ENCODE measurements around the gene L3MBTL3. TPM values are rescaled to one million over a fixed set of nuclear protein-coding genes. Genes with fewer than 3 reads are reported as not detected.

The L3MBTL3 gene
- total RNA-seq, 1 donor from 2014 or later = 4.3 TPM

DNA sequence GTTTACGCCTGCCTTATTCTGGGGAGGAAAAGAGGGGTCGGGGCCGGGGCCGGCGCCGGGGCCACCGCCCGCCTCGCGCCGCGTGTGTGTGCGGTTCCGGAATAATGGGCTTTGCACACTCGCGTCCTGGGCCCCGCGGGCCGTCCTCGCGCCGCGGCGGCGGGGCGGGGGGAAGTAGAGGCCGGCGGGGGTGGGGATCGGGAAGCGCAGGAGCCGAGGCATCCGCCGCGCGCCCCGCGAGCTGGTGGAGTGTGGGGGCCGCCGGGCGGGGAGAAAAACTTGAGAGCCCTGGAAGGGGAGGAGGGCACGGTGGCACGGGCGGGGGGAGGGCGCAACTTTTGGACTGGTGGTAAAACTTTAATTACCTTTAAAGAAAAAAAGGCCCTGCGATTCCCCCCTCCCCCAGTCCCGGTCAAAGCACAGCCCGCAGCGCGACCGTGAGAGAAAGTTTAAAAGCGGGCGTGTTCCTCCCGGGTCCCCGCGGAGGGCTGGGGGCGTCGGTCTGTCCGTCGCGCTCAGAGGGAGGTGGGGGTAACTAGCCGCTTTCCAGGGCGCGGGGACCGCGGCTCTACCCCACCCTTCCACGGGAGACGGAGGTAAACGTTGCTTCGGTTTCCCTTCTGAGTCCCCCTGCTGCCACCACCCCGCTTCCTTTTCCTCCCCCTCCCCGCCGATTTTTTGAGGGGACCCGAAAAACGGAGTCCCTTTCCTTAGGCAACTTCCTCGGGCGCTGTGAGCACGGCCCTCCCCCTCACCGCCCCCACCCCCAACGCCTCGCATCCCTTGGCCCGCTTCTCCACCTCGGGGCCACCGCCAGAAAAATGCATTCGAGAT is 1.9 kb downstream of the L3MBTL3 start:
- intact Hi-C loops (cut with micrococcal nuclease) = loop anchor here (5.0 kb wide), 1 partner anchor 423 kb away; no protein-coding TSS in a partner anchor
- peak; percentile 55 for ATAC-seq
- peak; percentile 56 for DNase-seq

DNA sequence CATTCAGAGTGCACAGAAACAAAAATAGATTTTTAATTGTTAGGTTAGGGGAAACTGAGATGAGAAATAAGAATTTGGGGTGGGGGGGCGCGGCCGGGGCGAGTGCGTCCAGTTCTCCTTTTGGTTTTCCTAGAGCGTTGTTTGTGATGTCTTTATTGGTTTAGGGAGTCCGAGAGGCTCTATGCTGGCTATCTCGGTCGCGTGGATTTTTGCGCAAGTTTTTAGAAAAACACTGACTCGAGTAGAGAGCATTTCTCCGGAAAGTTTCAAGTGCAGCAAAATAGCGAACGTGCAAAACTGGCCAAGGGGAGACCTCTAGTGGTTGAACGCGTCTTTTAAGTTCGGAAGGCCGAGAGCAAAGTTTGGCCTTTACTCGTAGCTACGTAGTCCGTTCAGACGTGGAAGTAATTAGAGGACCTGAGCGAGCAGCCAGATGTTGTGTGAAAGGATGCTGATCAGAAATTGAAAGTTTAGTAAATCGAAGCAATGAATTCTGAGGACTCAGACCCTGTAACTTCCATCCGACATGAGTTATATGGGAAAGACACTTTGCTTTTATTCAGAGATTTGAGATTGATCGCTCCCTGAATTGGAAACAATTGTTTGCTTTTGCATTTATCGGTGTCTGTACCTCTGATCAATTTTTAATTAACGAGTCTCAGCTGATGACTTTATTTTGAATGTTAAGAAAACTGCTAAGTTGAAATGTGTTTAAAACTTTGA is 2.7 kb downstream of the L3MBTL3 start:
- ATAC-seq (peak; percentile 88), DNase-seq (peak; percentile 56)
- intact Hi-C loops (cut with micrococcal nuclease) = loop anchor here (5.0 kb wide), 1 partner anchor 424 kb away; no protein-coding TSS in a partner anchor

DNA sequence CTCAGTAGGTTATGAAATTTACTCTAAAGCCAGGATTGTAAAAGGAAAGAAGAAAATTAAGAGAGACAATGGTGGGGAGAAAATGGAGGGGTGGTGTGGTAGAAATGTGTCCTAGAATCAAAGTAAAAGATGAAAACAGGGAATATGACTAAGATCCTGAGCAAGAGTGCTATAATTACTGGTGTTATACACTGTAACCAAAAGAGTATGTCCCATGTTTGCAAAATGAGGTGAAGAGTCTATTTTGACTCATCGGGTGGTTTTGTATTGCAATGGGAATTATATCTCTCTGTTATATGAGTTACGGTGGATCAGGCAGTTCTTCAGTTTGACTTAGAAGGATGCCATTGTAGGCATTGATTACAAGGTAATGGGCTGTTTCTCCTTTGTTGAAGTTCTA is 8.5 kb downstream of the L3MBTL3 start:
- ATAC-seq (no peak), DNase-seq (no peak)
- intact Hi-C loops (cut with micrococcal nuclease) = no loop called here

DNA sequence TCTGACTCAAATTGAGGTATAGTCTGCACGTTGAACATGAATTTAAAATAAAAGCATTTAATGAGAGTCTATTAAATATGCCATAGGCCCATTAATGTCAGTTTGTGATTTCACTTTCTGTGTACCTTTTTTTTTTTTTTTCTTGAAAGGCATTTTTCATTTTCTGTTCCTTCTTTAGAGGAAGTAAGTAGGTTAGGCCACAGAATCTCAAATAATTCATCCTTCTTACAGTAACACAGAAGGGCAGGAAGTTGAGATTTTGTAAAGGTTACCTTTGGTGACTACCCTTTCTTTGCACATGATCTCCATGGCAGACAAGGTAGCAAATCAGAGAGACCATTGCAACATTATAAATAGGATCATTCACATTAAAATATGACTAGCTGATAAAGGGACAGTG is 9.6 kb downstream of the L3MBTL3 start:
- ATAC-seq (no peak), DNase-seq (no peak)
- intact Hi-C loops (cut with micrococcal nuclease) = no loop called here

DNA sequence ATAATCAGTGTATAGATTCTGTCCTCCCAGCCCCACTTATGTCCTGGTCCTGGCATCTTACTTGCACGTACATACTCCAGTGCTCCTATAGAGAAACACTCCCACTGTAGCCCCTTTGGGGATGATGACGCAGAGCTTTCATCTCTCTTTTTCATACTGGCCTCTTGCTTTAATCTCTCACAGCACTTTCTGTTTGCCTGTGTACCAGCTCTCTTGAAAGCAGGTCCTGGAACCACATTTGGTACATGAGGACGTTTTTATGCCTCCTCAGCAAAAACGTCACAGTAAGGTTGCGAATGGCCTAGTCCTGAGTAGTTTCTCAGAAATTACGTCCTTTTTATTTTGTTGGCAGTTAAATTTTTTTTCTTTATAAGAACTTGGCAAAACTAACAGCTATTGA is 10.8 kb downstream of the L3MBTL3 start:
- intact Hi-C loops (cut with micrococcal nuclease) = no loop called here
- DNase-seq (no peak), ATAC-seq (no peak)

DNA sequence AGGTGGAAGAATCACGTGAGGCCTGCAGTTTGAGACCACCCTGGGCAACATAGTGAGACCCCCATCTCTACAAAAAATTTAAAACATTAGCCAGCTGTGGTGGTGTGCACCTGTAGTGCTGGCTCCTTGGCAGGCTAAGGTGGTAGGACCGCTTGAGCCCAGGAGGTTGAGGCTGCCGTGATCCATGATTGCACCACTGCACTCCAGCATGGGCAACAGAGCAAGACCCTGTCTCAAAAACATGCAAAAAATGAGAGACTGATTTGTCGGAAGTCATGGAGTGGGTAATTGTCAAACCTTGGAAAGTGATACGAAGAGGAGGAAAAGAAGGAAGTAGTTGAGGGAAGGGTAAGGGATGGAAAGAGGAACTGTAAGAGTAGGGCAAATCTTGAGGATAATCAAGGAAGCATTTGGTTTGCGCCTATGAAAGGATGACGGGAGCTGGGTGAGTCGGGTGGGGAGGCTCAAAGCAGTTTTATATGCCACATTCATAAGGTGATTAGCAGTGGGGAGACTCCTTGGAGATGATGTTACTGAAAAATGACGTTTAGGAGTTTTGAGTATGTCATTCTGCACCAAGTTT is 14.5 kb downstream of the L3MBTL3 start:
- DNase-seq (no peak), ATAC-seq (no peak)
- intact Hi-C loops (cut with micrococcal nuclease) = no loop called here

DNA sequence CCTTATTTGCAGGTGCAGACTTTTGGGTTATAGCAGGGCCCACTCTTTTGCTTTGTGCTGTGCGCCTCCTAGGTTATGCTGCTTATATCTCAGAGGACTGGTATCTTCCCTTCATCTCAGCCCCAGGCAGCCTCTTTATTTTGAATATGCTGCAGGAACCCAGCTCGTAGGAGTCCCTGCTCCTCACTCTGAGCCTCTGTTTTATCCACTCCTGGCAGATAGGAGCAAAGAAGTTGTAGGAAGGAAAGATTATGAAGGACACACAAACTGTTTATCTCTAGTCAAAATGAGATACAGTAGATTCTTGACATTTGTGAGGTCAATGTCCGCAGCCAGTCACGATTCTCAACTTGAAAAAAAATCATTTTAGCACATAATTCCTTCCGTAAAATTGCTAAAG is 15.6 kb downstream of the L3MBTL3 start:
- ATAC-seq = no peak
- DNase-seq = no peak
- intact Hi-C loops (cut with micrococcal nuclease) = no loop called here

DNA sequence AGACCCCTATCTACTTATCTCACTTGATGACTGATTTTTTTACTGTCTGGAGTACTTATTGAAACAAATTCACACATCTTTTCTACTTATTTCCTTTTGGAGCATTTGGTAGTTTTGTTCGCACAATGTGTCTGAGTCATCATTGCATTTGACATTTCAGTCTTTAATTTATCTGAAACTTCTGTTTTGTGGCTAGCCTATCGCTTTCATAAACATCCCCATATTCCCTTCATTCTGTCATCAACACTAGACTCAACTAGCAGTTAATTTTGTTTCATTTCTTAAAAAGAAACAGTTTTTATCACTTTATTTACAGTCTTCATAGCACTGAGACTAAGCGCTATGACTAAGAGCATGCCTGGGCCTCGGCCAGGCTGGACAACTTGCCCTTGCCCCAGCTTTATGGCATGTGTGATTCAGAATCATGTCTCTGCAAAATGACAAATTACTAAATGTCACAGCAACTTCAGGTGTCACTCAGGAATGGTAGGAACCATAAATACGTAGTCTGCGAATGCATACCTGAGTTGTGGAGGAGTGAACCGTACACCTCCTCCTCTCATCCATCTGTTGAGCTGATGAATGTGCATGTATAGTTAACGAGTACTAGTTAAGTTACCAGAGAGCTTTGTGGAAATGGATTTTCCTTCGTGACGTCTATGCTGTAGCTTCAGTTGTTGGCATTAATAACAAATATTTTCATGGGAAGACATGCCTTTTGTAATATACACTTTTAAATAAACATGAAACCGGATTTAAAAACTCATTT is 16.2 kb downstream of the L3MBTL3 start:
- DNase-seq (no peak), ATAC-seq (no peak)
- intact Hi-C loops (cut with micrococcal nuclease) = no loop called here

DNA sequence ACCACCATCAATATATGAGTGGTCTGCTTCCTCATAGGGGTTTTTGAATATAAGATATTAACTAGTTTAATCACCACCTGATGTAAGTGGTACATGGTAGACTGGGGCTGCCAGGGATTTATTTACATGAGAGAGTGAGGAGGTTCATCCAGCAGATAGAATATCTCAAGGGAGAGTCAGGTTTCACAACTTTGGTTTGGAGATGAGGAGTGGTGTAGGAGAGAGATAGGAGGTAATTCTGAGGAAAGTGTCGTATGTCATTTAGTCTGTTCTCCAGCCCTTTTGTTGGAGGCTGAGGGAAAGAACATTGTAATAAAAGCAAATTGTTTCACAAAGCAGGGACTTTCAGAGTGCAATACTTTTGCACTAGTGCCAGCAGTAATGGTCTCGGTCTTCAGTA is 16.8 kb downstream of the L3MBTL3 start:
- intact Hi-C loops (cut with micrococcal nuclease) = no loop called here
- ATAC-seq (no peak), DNase-seq (no peak)

DNA sequence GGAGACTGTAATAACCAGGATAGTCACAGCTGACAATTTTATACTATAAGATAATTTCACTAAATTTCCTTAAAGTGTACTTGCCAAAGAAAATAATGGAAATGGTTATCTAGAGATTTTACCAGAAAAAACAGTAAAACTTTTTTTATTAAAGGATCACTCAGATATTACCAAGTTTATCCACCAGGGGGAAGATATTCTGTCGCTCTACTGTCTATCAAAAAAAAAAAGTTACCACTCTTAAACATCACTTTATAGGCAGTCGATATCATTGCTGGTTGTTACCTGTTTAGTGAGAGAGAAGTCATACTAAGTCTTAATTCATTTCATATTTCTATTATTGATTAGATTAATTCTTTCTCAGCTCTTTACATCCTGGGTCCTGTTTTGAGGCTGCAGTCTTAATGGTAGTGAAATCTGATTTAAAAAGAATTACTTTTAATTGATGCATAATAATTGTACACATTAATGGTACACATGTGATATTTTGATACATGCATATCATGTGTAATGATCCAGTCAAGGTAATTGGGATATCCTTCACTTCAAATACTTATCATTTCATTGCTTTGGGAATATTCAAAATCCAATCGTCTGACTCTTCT is 18.9 kb downstream of the L3MBTL3 start:
- DNase-seq (no peak), ATAC-seq (no peak)
- intact Hi-C loops (cut with micrococcal nuclease) = no loop called here

DNA sequence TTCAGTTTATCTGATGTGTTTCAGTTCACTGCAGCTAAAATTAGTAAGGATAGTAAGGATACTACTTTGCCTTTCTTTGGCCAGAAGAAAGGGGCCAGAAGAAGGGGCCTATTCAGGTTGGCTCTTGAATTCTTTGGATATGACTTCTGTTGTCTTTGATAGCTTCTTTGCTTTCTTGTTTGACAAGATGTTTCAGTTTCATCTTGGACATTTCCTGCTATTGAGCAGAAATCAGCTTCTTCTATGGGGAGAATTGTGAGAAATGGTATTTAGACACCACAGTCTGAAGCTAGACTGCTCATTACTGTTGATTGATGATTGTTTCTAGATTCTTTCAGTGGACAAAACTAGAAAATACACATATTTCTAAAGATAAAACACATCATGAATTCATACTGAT is 23.2 kb downstream of the L3MBTL3 start:
- no peak for DNase-seq
- ATAC-seq = no peak
- intact Hi-C loops (cut with micrococcal nuclease) = no loop called here

DNA sequence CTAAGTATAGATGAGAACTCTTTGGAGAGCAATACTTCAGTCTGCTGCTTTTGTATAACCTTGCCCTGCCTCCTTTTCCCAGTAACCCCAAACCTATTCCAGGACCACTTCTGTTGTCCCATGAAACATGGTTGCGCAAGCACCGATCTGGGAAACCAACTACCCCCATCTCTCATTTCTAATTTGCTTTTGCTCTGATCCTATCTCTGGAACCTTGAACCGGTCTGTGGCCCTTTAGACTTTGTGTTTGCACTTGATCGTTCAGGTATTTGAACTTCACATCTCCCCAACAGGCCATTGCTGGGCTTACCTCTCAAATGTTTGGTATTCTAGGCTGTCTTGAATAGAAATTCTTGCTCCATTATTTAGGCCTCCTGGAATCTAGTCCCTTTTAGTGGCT is 25.0 kb downstream of the L3MBTL3 start:
- no peak for ATAC-seq
- DNase-seq = no peak

DNA sequence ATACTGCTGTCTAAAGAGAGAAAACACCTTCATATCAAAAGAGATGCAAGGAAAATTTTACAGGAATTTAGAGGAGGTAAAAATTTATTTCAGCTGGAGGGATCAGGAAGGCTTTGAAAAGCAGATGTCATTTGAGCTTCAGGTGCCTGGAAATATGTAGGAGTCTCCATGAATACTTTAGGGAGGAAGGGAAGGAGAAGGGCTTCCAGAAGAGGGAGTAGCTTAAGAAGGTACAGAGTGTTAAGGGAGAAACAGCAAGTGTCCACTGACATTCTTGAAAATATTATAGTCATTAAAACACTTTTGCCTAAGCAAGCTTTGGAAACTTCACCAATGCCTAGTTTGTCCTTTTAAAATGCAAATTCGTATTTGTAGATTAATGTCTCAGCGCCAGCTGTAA is 27.2 kb downstream of the L3MBTL3 start:
- intact Hi-C loops (cut with micrococcal nuclease) = no loop called here
- DNase-seq (no peak), ATAC-seq (no peak)

More for the DNA sequence above, 25.0 kb downstream of the L3MBTL3 start:
- intact Hi-C loops (cut with micrococcal nuclease) = no loop called here

DNA sequence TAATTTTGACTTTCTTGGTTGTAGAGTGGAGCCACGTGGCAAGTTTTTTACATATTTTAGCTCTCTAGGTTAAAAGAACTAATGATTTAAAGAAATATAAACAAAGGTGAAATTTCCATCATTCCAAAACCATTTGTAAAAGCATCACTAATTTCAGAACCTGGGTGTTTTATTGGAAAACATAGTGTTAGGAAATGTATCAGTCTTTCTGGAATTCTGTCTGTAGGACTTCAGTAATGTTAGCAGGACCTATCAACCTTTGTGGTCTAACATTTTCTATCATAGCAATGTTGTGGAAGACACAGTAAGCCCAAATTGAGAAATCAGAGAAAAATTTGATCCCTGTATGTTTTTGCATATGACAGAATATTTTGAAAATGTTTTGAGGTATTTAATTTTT is 28.3 kb downstream of the L3MBTL3 start:
- ATAC-seq = no peak
- DNase-seq = no peak
- intact Hi-C loops (cut with micrococcal nuclease) = no loop called here

DNA sequence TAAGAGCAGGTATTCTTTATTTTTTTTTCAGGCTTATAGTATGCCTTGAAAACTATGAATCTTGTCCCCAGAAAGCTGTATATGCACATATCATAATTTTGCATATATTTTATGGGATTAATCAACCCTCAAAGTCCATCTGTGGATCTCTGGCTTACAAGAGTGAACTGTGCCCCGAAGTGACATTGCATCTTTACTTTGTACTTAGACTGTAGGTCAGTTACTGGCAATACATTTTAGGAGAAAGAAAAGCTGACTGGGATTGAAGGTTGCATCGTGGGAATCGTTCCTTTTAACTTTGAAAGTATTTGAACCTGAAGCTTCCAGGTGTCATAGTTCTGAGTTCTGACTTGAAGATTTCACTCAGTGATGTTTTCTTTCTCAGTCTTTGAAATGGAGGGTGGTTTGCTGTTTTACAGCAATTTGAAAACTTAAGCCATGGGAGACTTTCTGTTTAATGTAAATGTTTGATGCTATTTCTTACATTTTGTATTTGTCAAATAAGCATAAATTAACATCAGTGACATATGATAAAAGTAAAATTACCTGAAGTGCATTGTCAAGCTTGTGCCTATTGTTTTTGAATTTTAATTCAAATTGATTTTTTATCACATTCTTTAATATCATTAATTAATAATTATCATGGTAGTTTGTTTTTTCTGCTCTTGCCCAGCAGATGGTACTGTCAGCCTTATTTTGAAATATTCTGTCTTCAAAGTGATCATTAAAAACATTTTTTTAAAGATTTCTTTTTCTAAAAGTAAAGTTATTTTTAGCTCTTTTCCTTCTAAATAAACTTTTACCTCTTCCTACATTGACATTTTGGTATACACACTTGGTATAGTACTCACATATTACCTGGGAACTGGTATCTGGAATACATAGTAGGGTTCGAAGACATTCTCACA is 29.0 kb downstream of the L3MBTL3 start:
- intact Hi-C loops (cut with micrococcal nuclease) = no loop called here
- ATAC-seq = no peak
- no peak for DNase-seq

DNA sequence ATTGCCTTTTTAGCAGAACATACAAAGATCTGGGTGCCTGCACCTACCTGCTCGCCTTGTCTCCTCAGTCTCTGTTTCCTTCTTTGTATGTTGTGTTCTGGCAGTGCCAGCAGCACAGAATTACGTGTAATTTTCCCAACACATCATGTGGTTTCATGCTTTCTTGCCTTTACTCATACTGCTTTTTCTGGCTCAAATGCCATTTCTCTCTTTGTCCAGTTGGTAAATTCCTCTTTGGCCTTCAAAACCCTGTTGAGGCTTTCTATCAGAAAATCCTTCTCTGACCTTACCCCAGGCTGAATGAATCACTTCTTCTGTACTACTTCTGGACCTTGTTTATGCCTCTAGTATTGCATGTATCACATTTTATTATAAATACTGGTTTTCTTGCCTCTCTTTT is 31.8 kb downstream of the L3MBTL3 start:
- DNase-seq (no peak), ATAC-seq (no peak)
- intact Hi-C loops (cut with micrococcal nuclease) = no loop called here

DNA sequence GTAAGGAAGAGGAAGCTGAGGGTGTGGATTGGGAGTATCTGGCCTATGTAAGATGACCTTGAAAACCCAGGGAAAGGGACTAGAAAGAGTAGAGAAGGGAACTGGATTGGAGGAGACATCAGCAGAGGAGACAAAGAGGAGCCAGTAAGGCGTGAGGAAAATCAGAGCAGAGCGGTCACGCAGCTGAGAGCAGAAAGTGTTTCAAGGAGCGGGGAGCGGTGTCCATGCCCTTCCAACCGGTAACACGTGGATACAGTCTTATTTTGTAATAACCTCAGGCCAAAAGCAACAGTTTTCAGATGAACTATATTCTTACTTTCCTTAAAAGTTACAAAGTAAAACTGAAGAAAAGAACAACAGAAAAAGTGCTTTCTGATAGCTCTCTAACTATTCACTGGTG is 36.3 kb downstream of the L3MBTL3 start:
- ATAC-seq = no peak
- no peak for DNase-seq
- intact Hi-C loops (cut with micrococcal nuclease) = no loop called here

DNA sequence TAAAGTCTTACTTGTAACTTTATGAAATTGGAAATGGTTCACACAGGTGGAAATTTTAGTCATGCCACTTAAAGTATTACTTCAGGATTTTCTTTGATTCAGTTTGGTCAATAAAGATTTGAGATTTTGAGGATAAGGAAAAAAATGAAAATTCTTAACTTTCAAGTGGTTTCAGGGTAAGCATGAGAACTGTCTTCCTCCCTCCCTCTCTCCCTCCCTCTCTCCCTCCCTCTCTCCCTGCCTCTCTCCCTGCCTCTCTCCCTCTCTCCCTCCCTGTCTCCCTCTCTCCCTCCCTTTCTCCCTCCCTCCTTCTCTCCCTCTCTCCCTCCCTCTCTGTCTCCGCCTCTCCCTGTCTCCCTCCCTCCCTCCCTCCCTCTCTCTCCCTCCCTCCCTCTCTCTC is 36.9 kb downstream of the L3MBTL3 start:
- intact Hi-C loops (cut with micrococcal nuclease) = no loop called here
- no peak for DNase-seq
- ATAC-seq = no peak
